GM06990 (cell line): ENCODE results near the gene FYB1.

Source experiments
- DNase-seq: peaks from one replicate; pipeline ENCODE4 v3.0.0-alpha.2; 2011; ENCODE audit not compliant: insufficient read length; ENCODE audit errors: extremely low read depth
- H3K27me3 ChIP-seq: replicated peaks from 2 replicates; pipeline ENCODE4 v1.6.0; 2011; ENCODE audit warnings: low read length; ENCODE audit not compliant: control insufficient read depth, insufficient read depth
- H3K36me3 ChIP-seq: 2 replicates; pipeline ENCODE4 v1.5.1; 2011; ENCODE audit warnings: low read length; ENCODE audit not compliant: control insufficient read depth, insufficient read depth
- H3K4me3 ChIP-seq: replicated peaks from 2 replicates; pipeline ENCODE4 v1.5.1; 2011; ENCODE audit warnings: low read depth, mild to moderate bottlenecking, control low read depth, low read length
- CTCF ChIP-seq: IDR thresholded peaks from 2 replicates; pipeline ENCODE4 v1.5.1; 2011; ENCODE audit warnings: low read length, control low read depth, mild to moderate bottlenecking, inconsistent platforms; ENCODE audit not compliant: insufficient read depth, poor library complexity, severe bottlenecking

Gene FYB1

GRCh38 chr5:39064450-39064849 lies 154.9 kb downstream of the FYB1 start:
- no peak for DNase-seq
- Histone ChIP-seq H3K36me3 (peaks cover 8% of the 10 kb centered on the region), H3K4me3 (no peak overlapping the region), H3K27me3 (no peaks in the 10 kb centered on the region)
- no peak for TF ChIP-seq CTCF

GRCh38 chr5:39063037-39063436 lies 156.3 kb downstream of the FYB1 start:
- no peaks in the 10 kb centered on the region for H3K27me3 ChIP-seq
- TF ChIP-seq CTCF, result no peak
- no peak for DNase-seq
- peaks cover 8% of the 10 kb centered on the region for H3K36me3 ChIP-seq
- H3K4me3 ChIP-seq, result no peak overlapping the region

GRCh38 chr5:39062530-39062929 lies 156.8 kb downstream of the FYB1 start:
- H3K4me3 ChIP-seq, result no peak overlapping the region
- TF ChIP-seq CTCF, result no peak
- peaks cover 8% of the 10 kb centered on the region for H3K36me3 ChIP-seq
- no peaks in the 10 kb centered on the region for H3K27me3 ChIP-seq
- no peak for DNase-seq

GRCh38 chr5:39062104-39062503 lies 157.3 kb downstream of the FYB1 start:
- Histone ChIP-seq H3K27me3 (no peaks in the 10 kb centered on the region), H3K36me3 (peaks cover 8% of the 10 kb centered on the region), H3K4me3 (no peak overlapping the region)
- TF ChIP-seq CTCF, result no peak
- no peak for DNase-seq

GRCh38 chr5:39059064-39059463 lies 160.3 kb downstream of the FYB1 start:
- DNase-seq, result no peak
- no peaks in the 10 kb centered on the region for H3K27me3 ChIP-seq
- no peak for TF ChIP-seq CTCF
- no peak overlapping the region for H3K4me3 ChIP-seq
- peaks cover 1% of the 10 kb centered on the region; the same call in 1 of the 2 replicates for H3K36me3 ChIP-seq
